HuH-7.5 (cell line): ENCODE data around the gene LRRN3.
A peak's percentile ranks its signal among the peaks of the same experiment; 100 is the strongest.

Source experiments
- DNase-seq: peaks from one replicate; pipeline ENCODE4 v3.0.0; 2011; ENCODE audit warnings: low spot score

LRRN3 gene

DNA sequence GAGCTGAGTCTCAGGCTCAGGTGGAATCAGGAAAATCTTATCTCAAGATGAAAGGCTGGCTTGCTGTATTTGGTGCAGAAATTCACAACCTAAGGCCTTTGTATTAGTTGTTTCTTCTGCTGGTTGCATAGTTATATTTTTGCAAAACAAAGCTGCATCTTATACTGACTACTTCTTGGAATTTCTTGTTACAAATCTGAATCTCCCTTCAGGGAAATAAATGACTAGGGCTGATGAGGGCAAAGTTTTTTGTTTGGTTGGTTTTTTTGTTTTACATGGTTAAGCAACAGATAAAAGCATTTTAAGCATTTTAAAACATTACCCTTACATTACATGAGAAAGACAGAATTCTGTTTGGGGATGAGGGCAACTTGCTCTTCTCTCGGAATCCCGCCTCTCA is 13.9 kb upstream of the LRRN3 start:
- DNase-seq, result no peak

DNA sequence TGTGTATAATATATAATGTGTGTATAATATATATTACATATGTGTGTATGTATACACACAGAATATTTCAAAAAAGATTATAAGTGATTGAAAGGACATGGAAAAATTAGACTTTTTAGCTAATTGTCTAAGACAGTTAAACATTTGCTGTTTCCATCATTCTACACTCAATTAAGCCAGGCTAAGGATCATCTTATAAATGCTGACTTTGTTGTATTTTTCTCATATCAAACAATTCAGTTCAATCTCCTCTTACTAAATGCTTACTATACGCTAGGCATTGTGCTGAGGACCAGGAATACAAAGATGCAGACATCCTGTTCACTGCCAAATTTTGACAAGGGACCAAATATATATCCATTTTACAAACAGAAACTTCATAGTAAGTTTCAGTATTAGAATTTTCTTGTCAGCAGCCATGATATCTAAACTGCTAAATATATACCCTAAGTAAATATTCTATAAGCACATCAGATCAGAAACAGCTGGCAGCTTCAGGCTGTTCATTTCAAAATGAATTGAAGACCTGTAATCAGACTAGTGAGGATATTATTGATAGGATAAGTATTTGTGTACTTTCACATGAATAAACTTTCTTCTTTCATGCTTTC is 10.3 kb upstream of the LRRN3 start:
- no peak for DNase-seq

DNA sequence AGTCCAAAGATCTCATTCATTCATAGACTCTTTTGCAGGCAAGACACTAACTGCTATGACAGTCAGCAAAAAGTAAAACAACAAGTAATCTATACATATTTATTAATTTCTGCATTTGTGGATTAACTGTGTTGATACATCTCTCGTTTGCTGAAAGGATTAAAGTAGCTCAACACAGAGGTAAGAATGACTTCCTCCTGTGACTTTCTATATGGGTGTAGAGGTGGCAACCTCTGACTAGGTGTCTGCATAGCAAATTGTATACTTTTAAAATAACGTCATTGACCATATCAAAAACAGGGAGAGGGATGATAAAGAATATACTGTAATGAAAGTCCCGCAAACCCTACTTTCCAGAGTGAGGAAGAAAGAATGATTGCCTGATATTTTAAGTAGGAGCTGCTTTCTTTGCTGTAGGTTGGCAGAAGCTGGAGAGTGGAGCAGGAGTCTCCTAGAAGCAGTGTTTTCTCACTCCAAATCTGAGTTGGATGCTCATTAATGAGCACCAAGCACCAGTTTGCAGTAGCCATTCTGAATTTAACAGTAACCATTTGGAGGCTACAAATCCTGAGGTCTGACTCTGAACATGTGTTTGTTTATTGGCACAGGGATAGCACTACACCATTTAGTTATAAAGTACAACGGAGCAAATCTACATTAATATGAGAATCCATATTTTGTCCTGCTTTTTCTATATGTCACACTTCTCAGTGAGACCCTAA is 9.2 kb upstream of the LRRN3 start:
- DNase-seq, result no peak

DNA sequence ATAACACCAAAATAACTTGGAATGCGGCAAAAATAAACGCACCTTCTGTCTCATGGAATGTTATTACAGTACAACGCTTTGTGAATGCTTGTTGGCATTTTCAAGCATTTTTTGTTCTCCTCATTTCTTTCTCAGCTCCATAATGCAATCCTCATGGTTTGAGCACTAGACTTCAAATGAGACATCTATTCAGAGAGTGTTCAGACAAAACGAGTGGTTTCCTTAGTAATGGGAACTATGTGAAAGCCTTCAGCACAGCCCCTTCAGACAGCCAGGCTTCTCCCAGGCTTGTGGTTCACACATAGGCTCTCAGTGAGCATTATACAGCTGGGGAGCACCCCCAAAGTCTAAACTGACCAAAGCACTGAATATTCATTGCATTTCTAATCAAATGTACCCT is 8.6 kb upstream of the LRRN3 start:
- DNase-seq, result no peak

DNA sequence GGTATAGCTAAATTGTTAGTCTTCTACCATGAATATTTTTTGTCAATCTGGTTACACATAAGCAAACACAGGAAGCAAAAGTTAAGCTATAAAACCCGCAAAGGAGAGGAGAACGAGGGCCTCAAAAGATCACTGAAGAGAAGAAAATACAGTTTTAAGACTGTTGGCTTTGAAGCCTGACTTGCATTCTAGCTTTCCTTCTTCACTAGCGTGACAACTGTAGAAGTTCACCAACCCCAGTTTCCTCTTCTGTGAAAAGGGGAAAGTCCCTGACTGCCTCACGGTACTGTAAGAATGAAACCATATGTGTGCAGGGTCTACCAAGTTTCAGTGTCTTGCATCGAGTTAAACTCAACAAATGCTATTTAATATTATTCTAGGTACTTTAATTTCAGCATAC is 7.5 kb upstream of the LRRN3 start:
- no peak for DNase-seq

DNA sequence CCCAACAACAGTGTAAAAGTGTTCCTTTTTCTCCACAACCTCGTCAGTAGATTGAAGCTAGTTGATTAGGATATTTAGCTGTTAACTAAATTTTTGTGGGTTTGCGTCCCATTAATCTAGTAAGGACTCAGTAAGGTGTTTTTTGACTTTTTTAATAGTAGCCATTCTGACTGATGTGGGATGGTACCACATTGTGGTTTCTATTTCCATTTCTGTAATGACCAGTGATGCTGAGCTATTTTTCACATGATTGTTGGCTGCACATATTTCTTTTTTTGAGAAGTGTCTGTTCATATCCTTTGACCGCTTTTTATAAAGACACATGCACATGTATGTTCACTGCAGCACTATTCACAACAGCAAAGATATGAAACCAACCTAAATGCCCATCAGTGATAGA is 5.6 kb upstream of the LRRN3 start:
- no peak for DNase-seq

DNA sequence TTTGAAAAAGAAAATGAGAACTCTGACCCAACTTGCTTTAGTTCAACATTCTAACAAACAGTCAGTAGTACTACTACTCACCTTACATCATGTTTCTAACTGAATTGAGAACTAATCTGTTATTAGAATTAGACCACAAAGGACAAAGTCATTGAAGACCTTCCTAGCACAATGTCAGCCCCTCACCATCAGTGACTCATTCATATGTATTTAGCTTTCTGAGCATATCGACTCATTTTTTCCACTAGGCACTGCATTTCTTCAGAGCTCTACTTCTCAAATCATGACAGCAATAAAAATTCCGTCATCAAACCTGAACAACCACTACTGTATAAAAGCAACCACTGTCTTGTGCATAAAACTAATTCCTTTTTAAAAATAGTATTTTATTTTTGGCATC is 4.4 kb upstream of the LRRN3 start:
- no peak for DNase-seq

DNA sequence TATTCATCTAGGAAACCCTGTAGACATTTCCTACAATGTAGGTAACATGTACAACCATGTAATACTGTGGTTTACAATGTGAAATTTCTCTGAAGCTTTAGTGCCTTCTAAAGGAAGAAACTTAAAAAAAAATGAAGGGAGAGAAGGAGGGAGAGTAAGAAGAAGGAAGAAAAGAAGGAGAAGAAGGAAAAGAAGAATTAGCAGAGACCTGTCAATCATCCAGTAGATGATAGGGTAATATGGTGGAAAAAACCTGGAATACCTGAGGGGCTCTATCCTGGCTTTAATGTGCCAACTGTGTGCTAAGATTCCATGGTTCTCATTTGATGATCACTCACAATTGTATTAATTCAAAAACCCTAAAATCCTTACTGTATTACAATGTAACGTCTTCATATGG is 2.6 kb upstream of the LRRN3 start:
- no peak for DNase-seq

DNA sequence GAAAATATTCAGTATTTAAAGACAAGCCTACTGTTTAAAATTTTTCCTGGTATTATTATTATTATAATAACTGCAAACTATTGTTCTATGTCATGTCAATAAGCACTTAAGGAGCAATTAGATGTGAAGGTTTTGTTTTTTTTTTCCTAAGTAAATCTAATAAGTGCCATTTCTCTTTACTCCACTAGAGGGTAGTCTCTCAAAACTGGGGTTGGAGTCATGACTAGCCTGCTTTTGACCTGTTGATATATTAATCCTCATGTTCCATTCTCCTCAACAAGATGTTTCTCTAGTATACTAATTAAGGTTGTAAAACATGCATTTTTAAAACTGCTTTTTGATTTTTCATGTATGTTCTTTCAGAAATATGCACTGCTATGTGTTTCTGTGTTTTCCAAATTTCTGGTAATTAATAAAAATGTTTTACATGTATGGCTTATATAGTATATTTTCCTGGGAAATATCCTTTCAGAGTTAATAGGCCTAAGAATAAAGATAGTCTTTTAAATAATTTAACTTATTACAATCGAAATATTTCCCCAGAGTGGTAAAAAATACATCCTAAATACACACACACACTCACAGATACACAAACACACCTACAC is 1.0 kb upstream of the LRRN3 start:
- peak; percentile 26 for DNase-seq

DNA sequence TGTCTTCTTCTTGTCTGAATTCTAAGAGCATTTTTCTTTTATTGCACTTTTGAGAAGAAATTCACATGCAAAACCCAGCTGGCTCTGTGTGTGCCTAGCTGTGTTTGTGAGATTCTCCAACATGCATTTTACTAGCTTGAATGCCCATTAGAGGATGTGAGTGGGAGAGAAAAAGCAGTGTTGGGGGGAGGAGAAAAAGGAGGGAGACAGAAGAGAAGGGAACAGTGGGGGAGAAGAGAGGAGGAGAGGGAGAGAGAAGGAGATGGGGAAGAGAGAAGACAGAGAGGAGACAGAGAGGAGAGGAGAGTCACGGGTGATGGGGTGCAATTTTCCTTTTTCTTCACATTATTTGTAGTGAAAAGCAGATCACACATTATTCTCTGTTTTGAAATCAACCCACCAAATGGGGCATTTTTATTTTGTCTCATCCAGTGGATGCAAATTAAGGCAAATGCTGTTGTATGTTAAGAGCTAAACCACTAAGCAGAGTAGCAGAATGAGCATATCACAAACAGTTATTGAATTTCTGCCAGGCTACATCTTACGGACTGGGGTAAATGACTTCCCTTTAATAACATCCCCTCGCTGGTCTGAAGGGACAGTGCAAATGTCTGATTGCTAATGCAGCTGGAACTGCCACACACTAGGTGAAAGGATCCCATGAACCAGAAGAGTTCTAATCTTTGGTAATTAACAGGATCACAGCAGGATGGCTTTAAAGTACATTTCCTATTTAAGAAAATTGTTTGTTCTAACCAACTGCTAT is 849 bp downstream of the LRRN3 start:
- no peak for DNase-seq

DNA sequence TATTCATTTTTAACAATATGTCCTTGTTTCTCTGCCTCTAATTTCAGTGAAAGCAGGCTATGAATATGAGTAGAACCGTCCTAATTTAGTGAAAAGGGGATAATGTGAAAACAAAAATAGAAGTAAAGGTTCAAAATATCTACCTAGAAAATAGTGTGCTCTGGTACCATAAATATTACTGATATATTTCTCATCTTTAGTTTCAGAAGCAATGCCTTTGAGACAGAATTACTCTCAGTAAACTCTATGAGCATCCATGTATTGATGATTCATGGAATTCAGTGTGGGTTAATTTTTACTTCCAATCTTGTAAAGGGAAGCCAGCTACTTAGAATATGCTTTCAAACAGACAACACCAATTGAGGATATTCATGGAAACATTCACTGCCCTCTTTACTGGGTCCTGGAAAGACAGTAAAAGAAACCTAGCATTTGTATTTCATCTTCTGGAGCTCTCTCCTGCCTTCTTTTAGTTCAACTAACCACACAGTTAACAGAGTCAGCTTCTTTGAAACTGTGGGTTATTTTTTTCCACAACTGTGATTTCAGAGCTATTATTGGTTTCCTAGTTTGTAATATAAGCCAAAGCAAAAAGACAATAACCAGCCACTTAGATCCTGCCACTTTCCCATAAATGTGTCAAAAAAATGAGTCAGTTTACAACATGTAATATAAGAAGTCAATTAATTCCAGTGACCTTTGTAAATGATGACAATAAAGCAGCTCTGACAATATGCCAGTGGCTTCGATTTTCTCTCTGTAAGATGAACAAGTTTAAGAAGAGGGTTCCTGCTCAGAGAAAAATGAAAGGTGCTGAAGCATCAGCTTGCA is 1.7 kb downstream of the LRRN3 start:
- no peak for DNase-seq

DNA sequence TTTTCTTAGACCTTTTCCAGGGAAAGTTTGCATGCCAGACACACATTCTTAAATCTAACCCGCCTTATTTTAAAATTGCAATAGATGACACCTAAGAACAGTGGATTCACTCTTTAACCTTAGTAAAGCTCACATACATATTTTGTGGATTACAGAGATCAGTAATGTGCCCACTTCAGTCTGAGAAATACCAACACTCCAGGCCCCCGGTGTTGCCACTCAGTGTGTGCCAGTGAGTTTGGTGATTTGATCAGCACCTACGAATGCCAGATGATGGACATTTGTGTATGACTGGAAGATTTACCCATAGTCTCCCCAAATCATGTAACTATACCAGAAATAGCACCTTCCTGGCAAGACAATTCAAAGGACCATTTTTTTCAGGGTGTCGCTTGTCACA is 2.6 kb downstream of the LRRN3 start:
- no peak for DNase-seq

DNA sequence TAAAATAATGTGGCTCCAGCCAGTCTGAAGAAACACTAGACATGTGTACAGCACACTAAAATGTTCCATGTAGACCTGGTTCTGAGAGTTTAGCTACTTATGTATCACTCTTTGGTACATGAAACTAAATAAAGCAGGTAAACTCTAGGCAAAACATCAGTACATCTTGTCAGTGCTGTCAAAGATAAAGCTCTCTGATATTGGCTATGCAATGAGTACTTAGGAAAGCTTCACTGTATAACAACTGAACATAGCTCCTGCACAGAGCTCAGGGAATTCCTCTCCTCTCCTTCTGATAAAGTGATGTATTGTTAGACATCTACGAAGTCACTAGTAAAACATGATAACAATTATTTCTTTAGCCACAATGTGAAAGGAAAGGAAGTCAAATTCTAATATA is 3.5 kb downstream of the LRRN3 start:
- DNase-seq, result no peak

DNA sequence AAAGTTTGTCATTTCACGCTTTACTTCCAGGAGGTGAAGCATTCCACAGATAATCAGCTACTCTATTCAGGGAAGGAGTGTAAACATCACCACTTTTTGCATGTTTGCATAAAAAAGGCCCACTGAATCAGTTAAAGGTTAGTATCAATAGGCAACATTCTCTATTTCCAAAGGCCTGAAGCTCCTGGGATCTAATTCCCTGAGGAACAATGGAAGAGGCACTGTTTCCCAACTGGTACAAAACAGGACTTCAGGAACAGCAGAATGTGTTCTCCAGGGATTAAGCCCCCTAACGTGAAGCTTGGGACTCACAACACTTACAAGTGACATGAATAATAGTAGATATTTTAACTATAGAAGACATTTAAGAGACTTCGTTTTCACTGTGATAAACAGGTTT is 6.1 kb downstream of the LRRN3 start:
- no peak for DNase-seq

DNA sequence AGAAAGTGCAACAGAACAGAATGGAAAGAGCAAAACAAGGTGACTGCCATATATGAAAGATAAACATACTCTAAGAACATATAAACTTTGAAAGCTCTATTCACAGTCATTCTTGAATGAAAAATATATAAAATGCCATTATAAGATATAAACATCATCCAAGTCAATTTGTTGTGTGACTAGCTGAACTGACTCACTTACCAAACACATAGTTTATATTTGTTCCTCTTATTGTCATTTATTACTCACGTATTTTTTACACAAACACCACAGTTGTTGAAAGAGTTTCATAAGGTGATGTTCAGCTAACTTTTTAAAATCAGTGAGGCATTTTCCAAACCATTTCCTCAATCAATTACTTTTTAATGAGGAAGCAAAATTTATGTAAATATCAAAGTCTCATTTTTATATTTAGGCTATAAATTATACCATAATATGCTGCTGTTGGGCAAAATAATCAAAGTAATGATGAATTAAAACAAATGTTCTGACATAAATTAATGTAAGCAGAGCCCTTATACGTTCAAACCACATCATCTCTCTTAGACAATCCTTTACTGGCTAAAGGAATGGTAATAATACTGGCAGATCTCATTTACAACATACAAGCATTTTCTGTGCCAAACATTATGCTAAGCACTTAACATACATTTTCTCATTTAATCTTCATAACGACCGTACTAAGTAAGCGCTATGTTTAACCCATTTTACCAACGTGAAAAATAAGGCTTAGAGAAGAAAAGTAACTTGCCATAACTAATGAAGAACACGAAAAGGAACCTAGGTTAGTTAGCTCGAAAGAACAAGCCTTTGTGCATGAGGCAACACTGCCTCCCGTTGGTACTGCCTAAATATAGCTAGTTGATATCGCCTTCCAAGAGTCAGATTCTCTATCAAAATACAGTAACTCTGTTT is 7.3 kb downstream of the LRRN3 start:
- DNase-seq, result no peak

DNA sequence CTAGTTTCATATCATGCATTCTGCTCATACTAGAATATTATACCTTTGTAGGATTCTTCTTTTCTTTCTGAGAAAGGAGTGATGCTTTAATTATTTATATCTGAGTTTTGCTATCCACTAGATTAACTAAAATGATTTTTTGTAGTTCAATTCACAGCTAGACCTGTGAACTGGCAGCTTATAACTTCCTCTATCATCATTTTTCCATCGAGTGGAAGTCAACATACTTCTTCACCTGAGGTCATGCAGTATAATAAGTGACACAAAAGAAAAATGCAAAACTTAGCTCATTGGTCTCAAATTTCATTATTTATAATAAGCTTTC is 8.0 kb downstream of the LRRN3 start:
- no peak for DNase-seq

DNA sequence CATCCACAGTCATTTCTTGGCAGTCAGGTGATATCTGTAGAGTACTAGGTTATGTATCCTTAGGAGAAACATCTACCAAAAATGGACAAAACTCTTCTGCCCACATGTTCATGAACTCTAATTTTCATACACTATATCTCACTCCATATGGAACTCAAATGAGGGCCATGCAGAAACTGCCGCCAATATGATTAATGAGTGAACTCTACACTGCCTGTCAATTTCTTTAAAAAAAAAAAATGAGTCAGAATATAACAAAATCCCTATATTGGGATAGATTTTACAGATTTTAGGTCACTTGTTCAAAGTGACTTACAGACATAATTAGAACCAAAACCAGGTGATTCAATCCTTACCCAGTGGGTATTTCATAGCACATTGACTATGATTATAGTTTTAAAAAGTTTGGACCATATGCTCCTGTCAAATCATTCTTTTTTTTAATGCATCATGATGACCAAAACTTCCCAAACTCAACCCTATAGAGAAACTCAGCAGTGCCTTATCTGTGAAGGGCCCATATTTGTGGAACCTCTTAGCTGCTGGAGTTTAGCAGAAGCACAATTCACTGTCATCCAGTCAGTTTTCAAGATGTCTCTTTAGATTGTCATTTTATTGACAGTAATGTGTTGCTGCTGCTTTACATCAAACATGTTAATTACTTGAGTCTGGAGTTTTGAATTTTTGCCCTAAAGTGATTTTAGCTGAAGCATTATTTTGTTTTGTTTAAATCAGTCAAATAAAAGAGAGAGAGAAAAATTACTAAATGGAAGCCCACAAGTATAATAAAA is 11.1 kb downstream of the LRRN3 start:
- DNase-seq, result no peak

DNA sequence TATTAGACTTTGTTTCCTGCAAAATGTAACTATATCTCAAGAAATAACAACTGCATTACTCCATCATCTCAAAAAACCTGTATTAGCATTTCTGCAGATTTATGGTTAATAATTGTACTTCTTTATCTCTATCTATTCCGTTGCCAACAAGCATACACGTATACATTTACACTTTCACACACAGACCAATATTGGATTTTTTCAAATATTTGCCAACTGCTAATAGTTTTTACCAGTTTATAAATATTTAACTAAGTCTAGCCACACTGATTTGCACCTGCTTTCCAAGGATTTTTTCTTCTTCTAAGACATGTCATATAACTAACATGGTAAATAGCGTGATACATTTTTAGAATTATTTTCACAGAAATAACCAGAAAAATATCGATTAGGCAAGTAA is 12.2 kb downstream of the LRRN3 start:
- DNase-seq, result no peak

DNA sequence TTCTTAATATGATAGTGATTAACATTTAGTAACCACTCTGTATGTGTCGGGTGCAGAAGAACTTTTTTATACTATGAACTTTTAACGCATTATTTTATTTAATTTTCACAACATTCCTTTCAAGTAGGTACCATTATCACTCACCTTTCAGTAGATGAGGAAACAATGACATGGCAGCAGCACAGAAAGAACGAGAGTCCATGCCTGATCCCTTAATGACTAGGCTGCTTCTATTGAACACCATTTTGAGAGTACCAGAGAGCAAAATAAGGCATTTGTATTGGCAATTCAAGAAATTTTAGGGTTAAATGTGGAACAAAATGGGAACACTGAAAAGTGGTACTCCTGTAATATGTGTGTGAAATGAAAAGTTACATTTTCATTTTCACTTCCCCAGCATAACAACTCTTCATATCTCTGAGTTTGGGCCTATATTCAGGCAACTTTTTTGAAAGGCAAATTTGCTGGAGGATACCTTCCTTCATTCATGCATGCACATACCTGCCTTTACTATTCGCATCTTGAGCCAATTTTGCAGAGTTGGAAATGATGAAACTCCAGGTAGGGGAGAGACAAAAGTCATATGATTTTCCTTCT is 12.8 kb downstream of the LRRN3 start:
- DNase-seq, result no peak

DNA sequence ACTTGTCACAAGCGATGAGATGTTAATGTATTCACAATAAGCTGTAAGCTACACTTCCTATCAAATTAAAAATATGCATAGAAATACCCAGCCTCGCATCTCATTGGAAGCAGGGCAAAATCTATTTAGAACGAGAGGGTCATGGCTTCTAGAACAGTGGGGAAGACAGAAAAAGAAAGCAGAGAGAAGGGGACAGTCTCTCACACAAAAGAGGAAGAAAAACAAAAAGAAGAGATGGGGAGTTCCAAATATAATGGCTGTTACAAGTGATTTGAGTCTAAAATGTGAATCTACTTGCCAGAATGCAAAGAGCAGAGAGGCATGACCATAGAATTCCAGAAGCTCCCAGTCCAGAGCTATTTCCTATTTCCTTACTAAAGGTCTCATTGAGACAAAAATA is 13.8 kb downstream of the LRRN3 start:
- no peak for DNase-seq
